HEK293 (cell line): ENCODE measurements around the gene ZBTB5.
"Not testable (repeated sequence)": the region's sequence is repeated elsewhere in the genome, so short reads cannot be mapped to it uniquely, and the experiment has no call there.

Source experiments
- CTCF ChIA-PET: fragments of 350-600 bp; formaldehyde crosslinking; extraction: SDS; loops from one replicate; lab custom pipeline; 2021; ENCODE audit warnings: antibody characterized with exemption; lab: Yijun Ruan, JAX
- POLR2A ChIA-PET: fragments of 300-600 bp; formaldehyde crosslinking; extraction: SDS; loops from one replicate; lab custom pipeline; 2020; ENCODE audit warnings: antibody characterized with exemption, inconsistent platforms; lab: Yijun Ruan, JAX
- H3K27ac ChIP-seq: fragments of 200-500 bp; sonication (Bioruptor generic); 2 replicates; pipeline ENCODE4 v1.5.1; 2014; ENCODE audit warnings: low read depth, low read length, control low read depth, inconsistent platforms; ENCODE audit errors: extremely low read depth
- H3K36me3 ChIP-seq, 2 experiments: fragments of 200-500 bp in 1 of 2; sonication (Bioruptor generic) in 1 of 2; 1 replicate in 1 of 2; 2 replicates in 1 of 2; pipeline ENCODE4 v1.5.1; 2014 to 2017; ENCODE audit warnings: inconsistent platforms in 2 of 2, low read length in 2 of 2; ENCODE audit not compliant: control insufficient read depth in 2 of 2, insufficient read depth in 1 of 2
- H3K4me1 ChIP-seq: fragments of 200-500 bp; sonication (Bioruptor generic); 2 replicates; pipeline ENCODE4 v1.5.1; 2014; ENCODE audit warnings: mild to moderate bottlenecking, low read length, inconsistent platforms; ENCODE audit not compliant: control insufficient read depth, insufficient read depth
- H3K4me3 ChIP-seq: 2 replicates; pipeline ENCODE4 v1.5.1; 2011; ENCODE audit warnings: low read depth, mild to moderate bottlenecking, control low read depth, low read length, moderate library complexity
- H3K9me3 ChIP-seq: fragments of 200-500 bp; sonication (Bioruptor generic); 2 replicates; pipeline ENCODE4 v1.5.1; 2014; ENCODE audit warnings: low read depth, low read length, inconsistent platforms; ENCODE audit not compliant: control insufficient read depth, insufficient read depth
- EGR2 ChIP-seq: fragments of 450-650 bp; formaldehyde crosslinking; IDR thresholded peaks from 2 replicates; pipeline ENCODE4 v1.5.1; 2016; ENCODE audit warnings: low read depth, missing biosample characterization, missing genetic modification characterization
- IKZF3 ChIP-seq: fragments of 450-650 bp; IDR thresholded peaks from 2 replicates; pipeline ENCODE4 v1.5.0; 2018; ENCODE audit warnings: missing biosample characterization, mild to moderate bottlenecking, missing genetic modification characterization, moderate library complexity
- KLF1 ChIP-seq: fragments of 450-650 bp; formaldehyde crosslinking; IDR thresholded peaks from 2 replicates; pipeline ENCODE4 v1.5.1; 2016; ENCODE audit warnings: missing biosample characterization, missing genetic modification characterization
- KLF7 ChIP-seq: fragments of 450-650 bp; formaldehyde crosslinking; IDR thresholded peaks from 2 replicates; pipeline ENCODE4 v1.5.1; 2016; ENCODE audit warnings: missing biosample characterization, missing genetic modification characterization, borderline replicate concordance
- KLF9 ChIP-seq: fragments of 450-650 bp; formaldehyde crosslinking; IDR thresholded peaks from 2 replicates; pipeline ENCODE4 v1.5.1; 2016; ENCODE audit warnings: missing biosample characterization, missing genetic modification characterization, low read depth
- PRDM2 ChIP-seq: fragments of 450-650 bp; formaldehyde crosslinking; IDR thresholded peaks from 2 replicates; pipeline ENCODE4 v1.5.1; 2016; ENCODE audit warnings: missing biosample characterization, missing genetic modification characterization, borderline replicate concordance
- ZFHX2 ChIP-seq: fragments of 450-650 bp; formaldehyde crosslinking; conservative IDR thresholded peaks from 2 replicates; pipeline ENCODE4 v1.5.1; 2016; ENCODE audit warnings: missing biosample characterization, missing genetic modification characterization
- ZFP37 ChIP-seq: fragments of 450-650 bp; formaldehyde crosslinking; IDR thresholded peaks from 2 replicates; pipeline ENCODE4 v1.5.1; 2016; ENCODE audit warnings: missing biosample characterization, missing genetic modification characterization
- ZNF10 ChIP-seq: fragments of 450-650 bp; formaldehyde crosslinking; IDR thresholded peaks from 2 replicates; pipeline ENCODE4 v1.5.1; 2017; ENCODE audit warnings: missing biosample characterization, missing genetic modification characterization
- ZNF184 ChIP-seq: fragments of 450-650 bp; IDR thresholded peaks from 2 replicates; pipeline ENCODE4 v1.5.1; 2018; ENCODE audit warnings: missing biosample characterization, mild to moderate bottlenecking, missing genetic modification characterization
- ZNF366 ChIP-seq: fragments of 450-650 bp; formaldehyde crosslinking; conservative IDR thresholded peaks from 2 replicates; pipeline ENCODE4 v1.5.1; 2016; ENCODE audit warnings: missing biosample characterization, missing genetic modification characterization
- ZNF394 ChIP-seq: fragments of 450-650 bp; formaldehyde crosslinking; IDR thresholded peaks from 2 replicates; pipeline ENCODE4 v1.5.1; 2016; ENCODE audit warnings: missing biosample characterization, missing genetic modification characterization, mild to moderate bottlenecking, moderate library complexity, borderline replicate concordance
- ZNF433 ChIP-seq: fragments of 450-650 bp; formaldehyde crosslinking; IDR thresholded peaks from 2 replicates; pipeline ENCODE4 v1.5.1; 2016; ENCODE audit warnings: missing biosample characterization, missing genetic modification characterization, low read depth
- ZNF585B ChIP-seq: fragments of 450-650 bp; formaldehyde crosslinking; IDR thresholded peaks from 2 replicates; pipeline ENCODE4 v1.5.1; 2016; ENCODE audit warnings: missing biosample characterization, missing genetic modification characterization
- ZNF596 ChIP-seq: fragments of 450-650 bp; IDR thresholded peaks from 2 replicates; pipeline ENCODE4 v1.5.0; 2018; ENCODE audit warnings: missing biosample characterization, mild to moderate bottlenecking, missing genetic modification characterization, moderate library complexity
- ZNF623 ChIP-seq: fragments of 450-650 bp; formaldehyde crosslinking; IDR thresholded peaks from 2 replicates; pipeline ENCODE4 v1.5.1; 2016; ENCODE audit warnings: missing biosample characterization, missing genetic modification characterization
- ZNF747 ChIP-seq: fragments of 450-650 bp; formaldehyde crosslinking; IDR thresholded peaks from 2 replicates; pipeline ENCODE4 v1.5.1; 2016; ENCODE audit warnings: missing biosample characterization, missing genetic modification characterization
- TF ChIP-seq, protein P1 (sequence below): fragments of 450-650 bp; formaldehyde crosslinking; IDR thresholded peaks from 2 replicates; pipeline ENCODE4 v1.5.1; 2016; ENCODE audit warnings: missing biosample characterization, missing genetic modification characterization

The ZBTB5 gene

GRCh38 chr9:37485389-37486255 lies 20.4 kb upstream of the ZBTB5 start, which contains the start of gene POLR1E (continued):
- TF ChIP-seq PRDM2 (tag by site-specific recombination) = no peak
- TF ChIP-seq KLF9 (tag by site-specific recombination) = peak; percentile 96
- TF ChIP-seq ZFHX2 (tag by site-specific recombination) = peak; percentile 82
- no peak for TF ChIP-seq KLF7 (tag by site-specific recombination)
- TF ChIP-seq KLF1 (tag by site-specific recombination) = peak; percentile 66; the same call in 1 of the 2 replicates
- TF ChIP-seq ZNF184 (tag by site-specific recombination) = no peak
- no peak for TF ChIP-seq ZNF366
- peak; percentile 69; the same call in 1 of the 2 replicates for TF ChIP-seq ZNF596 (tag by site-specific recombination)
- no peak for TF ChIP-seq ZNF585B (tag by site-specific recombination)
- TF ChIP-seq, all 188 proteins: peak for 27

DNA sequence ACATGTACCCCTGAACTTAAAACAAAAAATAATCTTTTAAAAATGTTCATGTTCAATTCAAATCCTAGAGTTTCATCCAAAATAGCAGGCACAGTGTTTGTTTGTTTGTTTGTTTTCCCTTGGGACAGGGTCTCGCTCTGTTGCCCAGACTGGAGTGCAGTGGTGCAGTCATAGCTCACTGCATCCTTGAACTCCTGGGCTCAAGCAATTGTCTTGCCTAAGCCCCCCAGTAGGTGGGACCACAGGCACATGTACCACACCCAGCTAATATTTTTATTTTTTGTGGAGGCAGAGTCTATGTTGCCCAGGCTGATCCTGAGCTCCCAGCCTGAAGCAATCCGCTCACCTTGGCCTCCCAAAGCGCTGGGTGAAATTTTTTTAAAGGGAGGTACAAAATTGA lies 15.5 kb upstream of the ZBTB5 start:
- no peaks in the 10 kb centered on the region for H3K36me3 ChIP-seq
- POLR2A ChIA-PET = interaction anchor here (0.9 to 1.7 kb wide), 2 partner anchors 15 to 58 kb away, joined by 3 to 12 read pairs; partner anchors contain the start of genes GRHPR and ZBTB5
- H3K27ac ChIP-seq = no peak overlapping the region
- H3K9me3 ChIP-seq = no peaks in the 10 kb centered on the region
- CTCF ChIA-PET = interaction anchor here (0.6 to 1.8 kb wide), 15 partner anchors 10 to 1191 kb away, joined by 3 to 8 read pairs (median 4); partner anchors contain the start of gene EXOSC3
- H3K4me3 ChIP-seq = no peak overlapping the region
- TF ChIP-seq IKZF3 (no peak), ZNF10 (no peak), ZNF623 (tag by site-specific recombination) (no peak), ZNF433 (tag by site-specific recombination) (no peak), ZFP37 (tag by site-specific recombination) (no peak), ZNF394 (tag by site-specific recombination) (no peak), EGR2 (tag by site-specific recombination) (no peak), ZNF747 (tag by site-specific recombination) (no peak)
- TF ChIP-seq, protein P1, sequence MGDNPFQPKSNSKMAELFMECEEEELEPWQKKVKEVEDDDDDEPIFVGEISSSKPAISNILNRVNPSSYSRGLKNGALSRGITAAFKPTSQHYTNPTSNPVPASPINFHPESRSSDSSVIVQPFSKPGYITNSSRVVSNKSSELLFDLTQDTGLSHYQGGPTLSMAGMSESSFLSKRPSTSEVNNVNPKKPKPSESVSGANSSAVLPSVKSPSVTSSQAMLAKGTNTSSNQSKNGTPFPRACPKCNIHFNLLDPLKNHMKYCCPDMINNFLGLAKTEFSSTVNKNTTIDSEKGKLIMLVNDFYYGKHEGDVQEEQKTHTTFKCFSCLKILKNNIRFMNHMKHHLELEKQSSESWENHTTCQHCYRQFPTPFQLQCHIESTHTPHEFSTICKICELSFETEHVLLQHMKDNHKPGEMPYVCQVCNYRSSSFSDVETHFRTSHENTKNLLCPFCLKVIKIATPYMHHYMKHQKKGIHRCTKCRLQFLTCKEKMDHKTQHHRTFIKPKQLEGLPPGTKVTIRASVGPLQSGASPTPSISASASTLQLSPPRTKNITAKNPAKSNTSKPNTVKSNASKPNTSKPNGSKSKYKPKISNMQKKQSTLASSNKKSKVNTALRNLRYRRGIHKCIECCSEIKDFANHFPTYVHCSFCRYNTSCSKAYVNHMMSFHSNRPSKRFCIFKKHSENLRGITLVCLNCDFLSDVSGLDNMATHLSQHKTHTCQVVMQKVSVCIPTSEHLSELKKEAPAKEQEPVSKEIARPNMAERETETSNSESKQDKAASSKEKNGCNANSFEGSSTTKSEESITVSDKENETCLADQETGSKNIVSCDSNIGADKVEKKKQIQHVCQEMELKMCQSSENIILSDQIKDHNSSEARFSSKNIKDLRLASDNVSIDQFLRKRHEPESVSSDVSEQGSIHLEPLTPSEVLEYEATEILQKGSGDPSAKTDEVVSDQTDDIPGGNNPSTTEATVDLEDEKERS (tag by site-specific recombination) = no peak
- no peaks in the 10 kb centered on the region for H3K4me1 ChIP-seq

DNA sequence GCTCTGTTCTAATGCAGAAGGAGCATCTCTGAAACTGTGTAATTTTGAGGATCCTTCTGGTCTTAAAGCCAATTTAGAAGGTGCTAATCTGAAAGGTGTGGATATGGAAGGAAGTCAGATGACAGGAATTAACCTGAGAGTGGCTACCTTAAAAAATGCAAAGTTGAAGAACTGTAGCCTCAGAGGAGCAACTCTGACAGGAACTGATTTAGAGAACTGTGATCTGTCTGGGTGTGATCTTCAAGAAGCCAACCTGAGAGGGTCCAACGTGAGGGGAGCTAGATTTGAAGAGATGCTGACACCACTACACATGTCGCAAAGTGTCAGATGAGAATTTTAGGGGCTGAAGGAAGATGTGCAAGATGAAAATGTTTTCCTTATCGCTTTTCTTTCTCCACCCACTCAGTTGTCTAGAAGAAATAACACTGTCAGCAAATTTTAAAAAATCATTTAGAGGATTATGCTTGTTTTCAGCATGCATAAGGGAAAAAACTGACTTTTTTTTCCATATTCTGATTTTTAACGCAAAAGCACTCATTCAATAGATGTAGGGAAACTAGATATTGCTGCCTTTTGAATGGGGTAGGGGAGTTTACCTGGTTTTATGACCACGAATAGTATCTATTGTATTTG lies 12.9 kb upstream of the ZBTB5 start:
- H3K27ac ChIP-seq, H3K9me3 ChIP-seq, POLR2A ChIA-PET, H3K36me3 ChIP-seq, H3K4me3 ChIP-seq, H3K4me1 ChIP-seq: not testable (repeated sequence)
- CTCF ChIA-PET = interaction anchor here (0.8 to 0.9 kb wide), 2 partner anchors 203 to 427 kb away, joined by 3 read pairs; no protein-coding TSS in a partner anchor

GRCh38 chr9:37477443-37477842 lies 12.2 kb upstream of the ZBTB5 start:
- H3K4me1 ChIP-seq, H3K4me3 ChIP-seq, H3K9me3 ChIP-seq, H3K36me3 ChIP-seq, POLR2A ChIA-PET, H3K27ac ChIP-seq: not testable (repeated sequence)
- CTCF ChIA-PET = interaction anchor here (0.6 kb wide), 1 partner anchor 362 kb away, joined by 3 read pairs; no protein-coding TSS in a partner anchor
